HL-60/S4 treated with retinoic acid at 250 ng/mL for 4 days and 3 days (cell line): ENCODE measurements around the gene ADGRD1.

Source experiments
- in situ Hi-C: fragments of 300-500 bp; cut with MboI; formaldehyde crosslinking; loops from 2 replicates; pipeline ENCODE4 v1.7.0; 2022; ENCODE audit warnings: low sequenced_read_pairs

ADGRD1 gene

GRCh38 chr12:131097202-131098177 lies 143.8 kb downstream of the ADGRD1 start:
- in situ Hi-C loops = no loop called here

GRCh38 chr12:131098178-131098981 lies 144.7 kb downstream of the ADGRD1 start:
- in situ Hi-C loops = no loop called here

- in situ Hi-C loops = no loop called here
Observed at GRCh38 chr12:131100031-131100674, 146.4 kb downstream of the ADGRD1 start.

GRCh38 chr12:131101006-131101405 lies 147.3 kb downstream of the ADGRD1 start:
- in situ Hi-C loops = no loop called here

- in situ Hi-C loops = no loop called here
Observed at GRCh38 chr12:131101703-131102492, 148.2 kb downstream of the ADGRD1 start.

GRCh38 chr12:131102493-131102931 lies 148.8 kb downstream of the ADGRD1 start:
- in situ Hi-C loops = no loop called here

GRCh38 chr12:131102991-131103668 lies 149.4 kb downstream of the ADGRD1 start:
- in situ Hi-C loops = no loop called here

GRCh38 chr12:131103669-131104462 lies 150.2 kb downstream of the ADGRD1 start:
- in situ Hi-C loops = no loop called here

- in situ Hi-C loops = no loop called here
Observed at GRCh38 chr12:131104463-131105350, 151.0 kb downstream of the ADGRD1 start.

- in situ Hi-C loops = no loop called here
Observed at GRCh38 chr12:131105351-131105735, 151.6 kb downstream of the ADGRD1 start.

GRCh38 chr12:131105736-131106348 lies 152.1 kb downstream of the ADGRD1 start:
- in situ Hi-C loops = no loop called here

GRCh38 chr12:131106349-131106941 lies 152.7 kb downstream of the ADGRD1 start:
- in situ Hi-C loops = no loop called here

- in situ Hi-C loops = no loop called here
Observed at GRCh38 chr12:131108177-131108955, 154.7 kb downstream of the ADGRD1 start.

- in situ Hi-C loops = no loop called here
Observed at GRCh38 chr12:131111446-131111845, 157.7 kb downstream of the ADGRD1 start.

GRCh38 chr12:131112021-131112420 lies 158.3 kb downstream of the ADGRD1 start:
- in situ Hi-C loops = no loop called here

GRCh38 chr12:131112700-131113290 lies 159.1 kb downstream of the ADGRD1 start:
- in situ Hi-C loops = no loop called here
